M059J (cell line): ENCODE results near the gene TSPAN10. TPM values are rescaled to one million over a fixed set of nuclear protein-coding genes. Genes with fewer than 3 reads are reported as not detected.
"Not testable (repeated sequence)": the region's sequence is repeated elsewhere in the genome, so short reads cannot be mapped to it uniquely, and the experiment has no call there.

Experiments
- DNase-seq: peaks from one replicate; pipeline ENCODE4 v3.0.0-alpha.2; 2012; ENCODE audit warnings: low read depth
- total RNA-seq: library from RNA; depleted of rRNA; stranded (reverse); fragments of >200 nt; shearing (Covaris generic); gene quantifications from 2 replicates; pipeline ENCODE4 v1.2.3, GENCODE V29; 2014; rRNA removed

The TSPAN10 gene
- 2.5 and 5.3 TPM in 2 replicates for total RNA-seq

DNA sequence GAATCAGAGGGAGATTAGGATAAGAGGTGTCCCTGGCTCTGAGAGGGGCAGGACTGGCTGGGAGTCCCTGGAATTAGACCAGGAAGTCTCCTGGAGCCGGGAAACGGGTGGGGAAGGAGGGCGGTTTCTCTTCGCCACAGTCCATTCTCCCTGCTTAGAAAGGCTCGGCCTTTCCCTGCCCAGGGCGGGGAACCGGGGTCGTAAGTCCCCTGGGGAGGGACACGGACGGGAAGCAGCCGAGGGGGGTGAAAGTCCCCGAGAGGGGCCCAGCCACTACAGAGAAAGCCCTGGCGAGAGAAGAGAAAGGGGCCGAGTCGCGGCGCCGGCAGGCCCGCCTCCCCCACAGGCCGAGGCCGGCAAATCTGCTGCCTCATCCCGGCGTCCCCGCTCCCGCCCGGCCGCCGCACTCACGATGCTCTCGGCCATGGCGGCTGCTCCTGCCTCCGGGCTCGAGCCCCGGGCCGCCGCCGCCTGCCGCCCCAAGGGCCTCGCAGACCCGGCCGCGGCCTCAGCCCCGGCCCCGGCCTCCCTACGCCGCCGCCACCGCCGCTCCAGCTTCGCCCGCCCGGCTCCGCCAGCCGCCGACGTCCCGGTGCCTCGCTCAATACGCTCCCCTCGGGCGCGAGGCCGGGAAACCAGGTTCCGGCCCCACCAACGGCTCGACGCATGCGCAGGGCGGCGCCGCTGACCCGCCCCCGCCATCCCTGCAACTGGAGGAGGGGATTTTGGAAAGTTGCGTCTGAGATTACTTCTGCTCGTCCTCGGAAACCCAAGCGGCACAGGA lies at the start of gene TSPAN10, which contains the start of gene NPLOC4:
Gene TSPAN10 (plus strand): TSS at position 692 of the 784 bp plus-strand sequence. CDS start 5,217 bp downstream, outside the sequence.
Gene NPLOC4 (minus strand): TSS at position 608 of the 784 bp plus-strand sequence. CDS start 182 bp downstream, at position 426.
- DNase-seq = peak; percentile 71

GRCh38 chr17:81589612-81590011 lies 47.4 kb upstream of the TSPAN10 start:
- DNase-seq = no peak

- no peak for DNase-seq
These were observed 46.9 kb upstream of the TSPAN10 start for GRCh38 chr17:81590121-81590520.

- no peak for DNase-seq
These were observed 45.0 kb upstream of the TSPAN10 start for GRCh38 chr17:81591971-81592370.

DNA sequence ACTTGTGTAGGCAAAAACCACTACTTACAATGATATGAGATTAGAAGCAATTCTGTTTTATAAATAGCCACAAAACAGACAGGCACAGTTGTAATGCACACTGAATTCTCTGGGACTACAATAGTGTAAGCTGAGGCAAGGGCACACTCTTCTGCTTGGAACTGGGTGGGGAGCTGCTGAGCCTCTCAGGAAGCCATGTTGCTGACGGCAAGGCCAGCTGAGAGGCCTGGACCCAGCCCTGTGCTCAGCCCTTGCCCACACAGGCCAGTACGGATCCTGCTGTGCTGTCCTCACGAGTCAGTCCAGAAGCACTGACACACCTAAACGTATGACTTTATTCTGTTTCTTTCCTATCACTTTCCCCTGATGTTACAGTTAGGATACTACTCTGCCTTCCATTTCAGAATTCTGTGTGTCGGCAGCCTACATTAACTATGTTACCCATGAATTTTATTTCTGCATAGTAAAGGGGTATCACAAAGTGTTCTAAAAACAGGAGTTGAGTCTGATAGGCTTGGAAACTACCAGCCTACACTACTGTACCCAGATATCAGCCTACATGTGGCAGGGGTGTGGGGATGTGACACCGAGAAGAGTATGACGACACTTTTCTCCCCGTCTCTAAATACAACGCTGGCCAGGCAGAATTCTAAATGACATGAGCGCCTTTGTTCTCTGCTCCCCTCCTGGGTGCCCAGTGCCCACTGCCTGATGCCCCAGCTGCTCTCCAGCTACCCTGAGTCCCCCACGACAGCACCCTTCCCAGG lies 43.7 kb upstream of the TSPAN10 start:
- DNase-seq = no peak

DNA sequence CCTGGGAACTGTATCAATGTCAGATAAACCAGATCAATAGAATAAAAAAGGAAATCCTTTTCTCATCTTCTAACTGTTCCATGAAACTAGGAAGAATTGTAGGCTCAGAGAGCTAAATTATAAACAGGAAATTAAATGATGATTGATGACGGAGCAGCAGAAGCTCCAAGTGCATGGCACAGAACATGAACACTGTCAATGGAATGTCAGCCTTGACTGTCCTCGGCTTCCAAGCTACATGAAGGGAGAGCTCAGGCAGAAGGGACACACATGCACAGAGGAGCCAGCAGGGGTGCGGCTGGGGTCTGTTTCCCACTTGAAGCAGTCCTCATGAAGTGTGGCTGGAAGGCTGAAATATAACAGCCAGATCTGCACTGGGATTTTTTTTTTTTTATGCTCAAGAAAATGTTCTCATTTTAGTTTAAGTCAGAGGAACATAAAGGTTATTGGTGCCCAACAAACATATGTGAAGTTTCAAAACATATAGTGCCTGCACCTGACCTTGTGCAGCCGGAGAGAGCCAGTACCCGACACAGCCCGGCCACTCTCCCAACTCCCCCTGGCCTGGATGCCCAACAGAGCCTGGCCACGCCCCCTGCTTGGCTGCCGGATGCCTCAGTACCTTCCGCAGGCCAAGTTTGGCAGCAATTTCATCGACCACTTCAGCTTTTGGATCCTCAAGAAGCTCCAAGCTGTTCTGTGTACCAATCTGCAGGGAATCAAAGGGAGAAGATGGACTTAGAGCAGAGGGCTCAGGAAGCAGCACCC lies 37.1 kb upstream of the TSPAN10 start:
- DNase-seq = peak; percentile 37

DNA sequence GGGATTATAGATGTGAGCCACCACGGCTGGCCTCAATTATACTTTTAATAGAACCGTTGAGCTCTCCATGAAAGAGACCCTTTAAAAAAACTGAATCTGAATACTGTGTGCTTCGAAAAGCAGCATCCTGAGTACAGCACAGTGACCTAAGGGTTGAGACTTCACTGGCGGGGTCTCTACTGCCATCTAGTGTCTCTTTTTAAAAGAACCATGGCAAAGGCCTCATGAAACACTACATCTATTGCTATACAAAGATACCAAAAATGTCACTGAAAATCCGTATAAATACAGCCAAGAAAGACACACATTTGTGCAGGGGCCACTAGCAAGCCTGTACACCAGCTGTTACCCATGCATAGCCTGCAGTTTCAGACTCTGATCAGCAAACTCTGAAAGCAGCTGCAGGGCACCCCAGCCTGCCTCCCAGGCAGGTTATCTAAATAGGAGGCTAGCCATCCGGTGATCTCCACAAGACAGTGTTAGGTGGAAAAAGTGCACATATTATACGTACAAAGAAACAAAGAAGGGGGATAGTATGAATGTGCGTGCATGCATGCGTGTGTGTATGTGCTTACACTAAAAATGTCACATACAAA lies 35.4 kb upstream of the TSPAN10 start:
- peak; percentile 66 for DNase-seq

DNA sequence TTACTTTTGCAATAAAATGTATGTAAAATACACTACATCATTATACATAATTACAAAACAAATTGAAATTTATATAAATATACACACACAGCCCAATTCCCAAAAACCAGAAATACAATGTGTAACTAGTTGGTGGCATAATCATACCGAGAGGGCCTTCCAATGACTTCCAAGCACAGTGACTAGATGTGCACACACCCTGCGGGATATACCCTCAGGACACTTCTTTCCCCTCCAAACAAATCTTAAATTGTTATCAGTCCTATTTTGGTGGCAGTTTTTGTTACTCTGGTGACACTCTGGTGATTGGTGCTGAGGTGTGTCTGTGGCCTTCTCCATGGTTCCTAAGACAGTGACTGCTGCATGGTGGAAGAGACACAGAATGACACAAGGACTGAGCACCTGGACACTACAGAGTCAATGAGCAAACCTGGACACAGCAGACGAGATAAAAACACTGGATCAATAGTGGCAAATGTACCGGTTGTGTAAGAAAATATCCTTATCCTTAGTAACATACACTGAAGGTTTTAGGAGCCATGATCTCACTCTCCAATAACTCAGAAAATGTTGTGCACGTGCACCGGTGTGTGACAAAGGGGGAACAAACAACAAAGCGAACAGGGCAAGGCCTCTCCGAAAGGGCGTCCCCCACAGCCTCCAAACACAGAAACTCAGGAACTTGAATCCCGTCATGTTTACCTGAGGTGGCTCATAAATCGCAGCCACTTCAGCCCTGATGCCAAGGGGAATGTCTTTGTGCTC lies 33.0 kb upstream of the TSPAN10 start:
- DNase-seq = no peak

- no peak for DNase-seq
These were observed 29.6 kb upstream of the TSPAN10 start for GRCh38 chr17:81607431-81607830.

GRCh38 chr17:81608082-81608481 lies 28.9 kb upstream of the TSPAN10 start:
- no peak for DNase-seq

DNA sequence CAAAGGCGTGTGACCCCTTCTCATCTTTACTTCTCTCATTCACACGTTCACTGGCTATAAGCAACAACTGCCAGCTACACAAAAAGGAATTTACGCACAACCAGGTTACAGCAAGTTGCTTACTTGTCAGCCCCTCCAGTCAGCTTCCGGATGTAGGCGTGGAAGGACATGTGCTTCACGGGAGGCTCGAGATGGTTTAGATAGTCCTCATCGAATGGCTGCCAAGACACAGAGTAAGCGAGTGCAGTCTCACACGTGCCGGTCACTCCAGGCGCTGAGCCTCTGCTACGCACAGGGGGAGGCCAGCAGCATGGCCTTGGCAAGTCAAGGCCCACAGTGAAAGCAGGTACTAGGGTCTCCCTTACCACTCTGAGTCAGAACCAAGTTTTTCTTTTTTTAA lies 28.4 kb upstream of the TSPAN10 start:
- DNase-seq = no peak

- DNase-seq = no peak
These were observed 27.3 kb upstream of the TSPAN10 start for GRCh38 chr17:81609541-81610311.

- no peak for DNase-seq
These were observed 24.6 kb upstream of the TSPAN10 start for GRCh38 chr17:81612172-81612970.

GRCh38 chr17:81615401-81615930 lies 21.5 kb upstream of the TSPAN10 start:
- no peak for DNase-seq

- DNase-seq = no peak
These were observed 20.1 kb upstream of the TSPAN10 start for GRCh38 chr17:81616877-81617276.

DNA sequence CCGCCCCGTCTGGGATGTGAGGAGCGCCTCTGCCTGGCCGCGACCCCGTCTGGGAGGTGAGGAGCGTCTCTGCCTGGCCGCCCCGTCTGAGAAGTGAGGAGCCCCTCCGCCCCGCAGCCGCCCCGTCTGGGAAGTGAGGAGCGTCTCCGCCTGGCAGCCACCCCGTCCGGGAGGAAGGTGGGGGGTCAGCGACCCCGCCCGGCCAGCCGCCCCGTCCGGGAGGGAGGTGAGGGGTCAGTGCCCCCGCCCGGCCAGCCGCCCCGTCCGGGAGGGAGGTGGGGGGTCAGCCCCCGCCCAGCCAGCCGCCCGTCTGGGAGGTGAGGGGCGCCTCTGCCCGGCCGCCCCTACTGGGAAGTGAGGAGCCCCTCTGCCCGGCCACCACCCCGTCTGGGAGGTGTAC lies 18.7 kb upstream of the TSPAN10 start:
- DNase-seq = not testable (repeated sequence)

GRCh38 chr17:81621494-81622130 lies 15.4 kb upstream of the TSPAN10 start:
- DNase-seq = no peak

GRCh38 chr17:81630274-81630673 lies 6.7 kb upstream of the TSPAN10 start:
- DNase-seq = no peak
